ENCODE data around the gene RPL26. TPM values are rescaled to one million over a fixed set of nuclear protein-coding genes. Genes with fewer than 3 reads are reported as not detected.

Gene RPL26
- total and polyA plus RNA-seq, 7 donors, result 3,681 to 6,374 (median 4,708) TPM

GRCh38 chr17:8393470-8394231 is 10.7 kb upstream of the RPL26 start:
- no peak overlapping the region for H3K4me3 ChIP-seq
- no peak for TF ChIP-seq POLR2A (IDR thresholded peaks at IDR 0.05)
- TF ChIP-seq EP300 (IDR thresholded peaks at IDR 0.05), result no peak
- no peak for TF ChIP-seq POLR2AphosphoS5 (IDR thresholded peaks at IDR 0.05)
- no peak for TF ChIP-seq CTCF (IDR thresholded peaks at IDR 0.05)
- WGBS, 2 donors, result 42 to 57% methylated on average over 8 of the region's 8 CpGs
- peaks cover 0 to 59% (median 32%) of the 10 kb centered on the region in 3 donors for H3K27me3 ChIP-seq
- intact Hi-C loops (cut with DNase I), result no loop called here
- no peaks in the 10 kb centered on the region for H3K9me3 ChIP-seq
- no peak for DNase-seq
- no peak overlapping the region for H3K27ac ChIP-seq
- no peaks in the 10 kb centered on the region for H3K36me3 ChIP-seq
- H3K4me1 ChIP-seq, result no peaks in the 10 kb centered on the region

- 91 to 93% methylated on average over 46 of the region's 46 CpGs for WGBS, 2 donors
- no peaks in the 10 kb centered on the region for H3K36me3 ChIP-seq
- H3K27ac ChIP-seq, result no peak overlapping the region
- no peak for DNase-seq
- intact Hi-C loops (cut with DNase I), result no loop called here
- no peaks in the 10 kb centered on the region for H3K4me1 ChIP-seq
- no peak overlapping the region for H3K4me3 ChIP-seq
- peaks cover 0 to 53% (median 29%) of the 10 kb centered on the region in 3 donors for H3K27me3 ChIP-seq
- no peaks in the 10 kb centered on the region for H3K9me3 ChIP-seq
- TF ChIP-seq EP300 (IDR thresholded peaks at IDR 0.05), result no peak
- TF ChIP-seq POLR2A (IDR thresholded peaks at IDR 0.05), result no peak
- TF ChIP-seq CTCF (IDR thresholded peaks at IDR 0.05), result no peak
- no peak for TF ChIP-seq POLR2AphosphoS5 (IDR thresholded peaks at IDR 0.05)
These were observed 9.9 kb upstream of the RPL26 start for GRCh38 chr17:8392674-8393469.

- WGBS, 2 donors, result 76 to 81% methylated on average over 18 of the region's 18 CpGs
- intact Hi-C loops (cut with DNase I), result no loop called here
- no peak overlapping the region for H3K27ac ChIP-seq
These were observed 9.3 kb upstream of the RPL26 start for GRCh38 chr17:8392274-8392673.

GRCh38 chr17:8391711-8392110 is 8.7 kb upstream of the RPL26 start:
- TF ChIP-seq POLR2AphosphoS5 (IDR thresholded peaks at IDR 0.05), result no peak
- TF ChIP-seq CTCF (IDR thresholded peaks at IDR 0.05), result no peak
- TF ChIP-seq POLR2A (IDR thresholded peaks at IDR 0.05), result no peak
- no peak for TF ChIP-seq EP300 (IDR thresholded peaks at IDR 0.05)
- intact Hi-C loops (cut with DNase I), result no loop called here
- peak; percentile 60 for DNase-seq
- no peaks in the 10 kb centered on the region for H3K4me1 ChIP-seq
- no peaks in the 10 kb centered on the region for H3K36me3 ChIP-seq
- H3K27me3 ChIP-seq, result peaks cover 0 to 41% (median 19%) of the 10 kb centered on the region in 3 donors
- H3K27ac ChIP-seq, result no peak overlapping the region
- WGBS, 2 donors, result 40 to 49% methylated on average over 9 of the region's 9 CpGs
- no peak overlapping the region for H3K4me3 ChIP-seq
- H3K9me3 ChIP-seq, result no peaks in the 10 kb centered on the region

More at GRCh38 chr17:8392274-8392673, 9.3 kb upstream of the RPL26 start:
- Histone ChIP-seq H3K9me3 (no peaks in the 10 kb centered on the region), H3K4me1 (no peaks in the 10 kb centered on the region), H3K36me3 (no peaks in the 10 kb centered on the region), H3K4me3 (no peak overlapping the region), H3K27me3 (peaks cover 0 to 47% (median 23%) of the 10 kb centered on the region in 3 donors)
- peak; percentile 51 for DNase-seq
- TF ChIP-seq POLR2A (IDR thresholded peaks at IDR 0.05) (no peak), POLR2AphosphoS5 (IDR thresholded peaks at IDR 0.05) (no peak), EP300 (IDR thresholded peaks at IDR 0.05) (no peak)

All from sigmoid colon (tissue), 7 donors.